GM19351 (cell line): ENCODE data around the gene FGGY.

Source experiments
- ATAC-seq: cut with Tn5 transposase; IDR thresholded peaks from one replicate; pipeline ENCODE4 v1.9.1; 2021; ENCODE audit warnings: mild to moderate bottlenecking, moderate library complexity; ENCODE audit not compliant: unreplicated experiment

FGGY gene

DNA sequence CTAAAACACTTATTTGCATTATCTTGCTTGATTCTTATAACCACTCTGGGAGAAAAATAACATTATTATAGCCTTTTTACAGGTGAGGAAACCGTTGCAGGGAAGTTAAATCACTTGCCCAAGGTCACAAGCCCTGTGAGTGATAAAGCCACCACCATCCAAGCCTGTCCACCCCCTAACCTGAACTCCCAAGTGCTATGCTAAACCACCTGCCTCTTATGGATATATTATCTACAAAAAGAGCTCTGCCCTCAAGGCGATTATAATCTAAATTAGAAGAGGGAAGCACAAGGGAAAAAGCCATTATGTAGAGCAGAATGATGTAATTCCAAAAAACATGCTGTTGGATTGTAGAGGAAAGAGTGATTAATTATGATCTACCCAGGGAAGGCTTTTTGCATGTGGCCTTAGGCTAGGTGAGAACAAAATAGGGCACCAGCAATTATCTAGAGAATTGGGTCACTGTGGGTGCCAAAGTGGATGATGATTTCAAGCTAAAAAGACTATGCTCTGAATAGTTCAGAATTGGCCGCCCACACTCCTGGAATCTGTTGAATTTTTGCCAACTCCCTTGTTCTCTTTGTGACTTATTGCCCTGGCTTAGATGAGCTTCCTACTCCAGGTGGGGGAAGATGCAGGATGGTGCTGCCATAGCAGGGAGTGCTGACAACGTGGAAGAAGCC lies 205.3 kb downstream of the FGGY start:
- ATAC-seq: no peak

DNA sequence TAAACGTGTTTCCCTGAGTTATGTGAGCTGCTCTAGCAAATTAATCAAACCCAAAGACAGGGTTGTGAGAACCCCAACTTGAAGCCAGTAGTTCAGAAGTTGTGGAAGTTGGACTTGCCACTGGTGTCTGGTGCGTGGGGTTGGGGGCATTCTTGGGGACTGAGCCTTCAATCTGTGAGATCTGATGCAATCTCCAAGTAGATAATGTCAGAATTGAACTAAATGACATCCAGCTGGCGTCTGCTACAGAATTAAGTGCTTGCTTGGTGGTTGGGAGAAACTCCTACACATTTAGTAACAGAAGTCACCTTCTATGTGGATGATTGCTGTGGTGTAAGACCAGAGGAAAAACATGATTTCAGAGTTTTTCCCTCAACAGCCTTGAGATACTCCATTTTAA lies 207.4 kb downstream of the FGGY start:
- no peak for ATAC-seq

DNA sequence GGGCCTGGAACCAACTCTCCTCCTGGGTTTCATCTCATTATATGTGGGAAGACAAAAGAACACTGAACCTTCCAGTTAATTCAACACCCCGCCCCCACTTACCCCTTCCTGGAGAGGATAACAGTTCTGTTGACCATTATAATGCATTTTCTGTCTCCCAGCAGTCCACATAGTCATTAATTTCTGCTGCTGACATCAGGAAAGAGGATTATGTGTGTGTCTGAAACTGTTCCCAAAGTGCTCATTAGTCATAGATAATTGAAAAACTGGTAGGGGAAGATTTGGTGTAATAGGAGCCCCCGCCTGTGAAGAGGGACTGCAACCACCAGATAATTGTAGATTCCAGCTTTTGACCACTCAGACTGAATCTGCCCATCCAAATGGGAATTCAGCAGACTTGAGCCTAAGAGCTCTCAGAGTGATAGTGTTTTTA lies 208.7 kb downstream of the FGGY start:
- no peak for ATAC-seq

DNA sequence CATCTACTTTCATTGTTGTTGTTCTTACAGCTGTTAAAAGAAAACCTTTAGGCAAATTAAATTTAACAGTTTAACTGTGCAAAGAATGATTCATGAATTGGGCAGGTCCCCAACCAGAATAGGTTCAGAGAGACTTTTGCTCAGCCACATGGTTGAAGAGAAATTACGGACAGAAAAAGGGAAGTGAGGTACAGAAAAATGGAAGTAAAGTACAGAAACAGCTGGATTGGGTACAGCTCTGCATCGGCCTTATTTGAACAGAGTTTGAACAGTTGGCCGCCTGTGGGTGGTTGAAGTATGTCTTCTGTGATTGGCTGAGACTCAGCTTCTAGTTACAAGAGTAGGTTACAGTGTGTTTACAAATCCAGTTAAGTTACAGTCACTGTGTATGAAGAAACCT lies 210.1 kb downstream of the FGGY start:
- ATAC-seq: peak; percentile 93

- no peak for ATAC-seq
These were observed 212.5 kb downstream of the FGGY start for GRCh38 chr1:59509341-59509875.

GRCh38 chr1:59510249-59510648 lies 213.4 kb downstream of the FGGY start:
- no peak for ATAC-seq

- no peak for ATAC-seq
These were observed 214.9 kb downstream of the FGGY start for GRCh38 chr1:59511476-59512465.

GRCh38 chr1:59512702-59513101 lies 215.8 kb downstream of the FGGY start:
- ATAC-seq: no peak

GRCh38 chr1:59514061-59514909 lies 217.4 kb downstream of the FGGY start:
- no peak for ATAC-seq

DNA sequence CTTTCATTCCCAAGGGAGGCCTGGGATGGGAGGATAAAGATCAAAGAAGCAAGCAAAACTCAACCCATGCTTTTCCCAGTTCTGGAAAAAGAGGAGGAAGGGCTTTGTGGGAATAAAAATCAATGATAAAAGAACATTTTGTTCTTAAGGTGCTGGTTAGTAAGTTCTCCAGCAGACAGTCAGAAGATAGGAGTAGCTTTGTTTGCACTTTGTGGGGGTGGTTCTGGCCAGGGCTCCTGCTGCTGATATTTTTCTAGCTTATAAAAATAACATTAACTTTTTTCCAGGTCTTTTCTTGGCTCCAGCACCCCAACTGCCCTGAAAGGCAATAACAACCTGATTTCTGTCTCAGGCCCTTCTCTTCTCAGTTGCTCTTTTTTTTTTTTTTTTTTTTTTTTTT lies 220.0 kb downstream of the FGGY start:
- no peak for ATAC-seq

GRCh38 chr1:59520194-59520593 lies 223.3 kb downstream of the FGGY start:
- ATAC-seq: no peak

- ATAC-seq: no peak
These were observed 224.0 kb downstream of the FGGY start for GRCh38 chr1:59520827-59521418.

DNA sequence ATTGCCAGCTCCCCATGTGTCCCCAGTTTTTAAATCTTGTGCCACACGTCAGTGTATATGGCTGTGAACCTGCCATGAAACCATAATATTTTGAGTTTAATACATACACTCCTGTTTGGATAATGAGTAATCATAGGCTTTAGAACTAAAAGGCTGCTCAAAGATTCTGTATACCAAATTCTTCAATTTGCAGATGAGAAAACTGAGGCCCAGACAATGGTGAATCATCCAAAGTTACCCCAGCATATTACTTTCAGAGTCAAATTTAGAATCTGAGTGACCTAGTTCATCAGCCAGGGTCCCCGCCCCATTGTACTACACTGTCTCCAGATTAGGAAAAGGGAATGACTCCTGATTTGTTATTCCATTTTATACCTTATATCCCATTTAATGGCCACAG lies 224.6 kb downstream of the FGGY start:
- no peak for ATAC-seq

DNA sequence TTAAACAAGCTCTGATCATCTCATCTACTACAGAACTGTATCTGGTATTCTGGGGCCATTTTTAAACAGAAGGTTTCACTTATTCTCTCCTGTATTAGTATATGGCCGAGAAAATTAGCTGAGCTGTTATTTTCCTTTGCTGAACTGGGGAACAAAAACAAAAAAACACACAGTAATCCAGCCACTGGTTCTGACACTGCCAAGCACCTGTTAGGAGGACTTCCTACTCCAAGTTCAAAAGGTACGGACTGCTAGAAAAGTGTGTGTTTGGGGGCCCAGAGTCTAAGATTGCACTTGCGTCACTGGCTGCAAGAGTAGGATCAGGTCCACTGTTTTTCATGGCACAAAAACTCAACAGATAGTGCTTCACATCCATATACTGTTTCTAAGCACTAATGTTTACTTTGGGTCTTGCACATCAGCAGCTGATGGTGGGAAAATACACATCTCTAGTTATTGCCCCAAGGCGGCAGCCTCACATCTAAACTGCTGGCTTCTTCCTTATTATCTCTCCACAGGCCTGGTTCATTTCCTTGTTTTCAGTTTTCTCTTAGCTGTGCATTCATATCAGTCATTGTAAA lies 226.1 kb downstream of the FGGY start:
- no peak for ATAC-seq

DNA sequence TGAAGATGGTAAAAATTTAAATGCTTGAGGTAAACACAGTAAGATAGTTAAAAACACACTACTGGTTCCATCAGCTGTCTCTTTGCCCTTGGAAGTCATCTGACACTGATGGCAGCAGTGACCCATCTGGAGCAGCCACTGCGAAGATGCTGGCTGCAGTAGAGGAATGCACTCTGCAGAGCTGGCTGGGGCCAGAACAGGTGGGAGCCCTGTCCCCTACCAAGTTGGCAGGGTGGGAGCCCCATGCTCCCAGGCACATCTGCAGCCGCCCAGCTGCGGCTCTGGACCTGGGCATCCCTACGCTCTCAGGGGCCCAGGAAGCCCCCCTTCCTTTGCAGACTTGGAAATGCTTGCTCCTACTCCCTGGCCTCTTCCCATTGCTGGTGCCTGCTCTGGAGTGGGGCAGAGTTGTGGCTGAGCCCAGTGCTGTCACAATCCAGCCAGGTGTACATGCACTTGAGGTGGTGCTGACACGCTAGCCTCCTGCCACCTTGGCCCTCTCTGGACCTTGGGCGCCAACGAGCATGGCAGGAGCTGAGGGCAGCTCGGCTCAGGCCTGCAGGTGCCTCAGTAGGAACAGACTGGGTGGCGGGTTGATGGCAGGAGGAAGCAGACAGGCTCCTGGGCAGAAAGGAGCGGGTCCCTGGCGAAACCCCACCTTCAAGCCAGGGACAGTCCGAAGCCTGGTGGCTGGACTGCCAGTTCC lies 227.0 kb downstream of the FGGY start:
- ATAC-seq: no peak

DNA sequence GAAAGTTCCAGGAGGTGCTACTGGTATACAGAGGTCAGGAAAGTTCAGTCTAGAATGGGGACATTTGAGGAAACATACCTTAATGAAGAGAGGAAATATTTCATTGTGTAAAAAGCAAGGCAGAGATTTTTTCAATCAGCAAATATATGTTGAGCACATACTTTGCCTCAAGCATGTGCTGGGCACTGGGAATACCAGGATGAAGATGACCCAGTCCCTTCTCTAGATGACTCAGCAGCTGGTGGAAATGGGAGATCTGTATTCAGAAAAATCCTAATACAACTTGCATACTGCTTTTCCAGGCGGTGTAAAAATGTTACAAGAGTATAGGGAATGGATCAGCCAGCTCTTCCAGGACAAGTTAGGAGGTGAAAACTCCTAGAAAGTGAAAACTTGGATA lies 229.3 kb downstream of the FGGY start:
- ATAC-seq: no peak

GRCh38 chr1:59528471-59528870 lies 231.6 kb downstream of the FGGY start:
- ATAC-seq: no peak

- no peak for ATAC-seq
These were observed 232.0 kb downstream of the FGGY start for GRCh38 chr1:59528900-59529299.

GRCh38 chr1:59530119-59530518 lies 233.2 kb downstream of the FGGY start:
- ATAC-seq: no peak

- peak; percentile 77 for ATAC-seq
These were observed 235.2 kb downstream of the FGGY start for GRCh38 chr1:59532102-59532501.
